ENCODE measurements around the gene ADH1A.

Gene ADH1A

GRCh38 chr4:99285387-99285786, 5.4 kb downstream of the ADH1A start:
- no peak overlapping the region for H3K4me3 ChIP-seq (ENCODE audit: low read length)
- DNase-seq (ENCODE audit: low read depth), result no peak
- no peak for TF ChIP-seq CTCF (IDR thresholded peaks at IDR 0.05; ENCODE audit: insufficient read depth, low read depth, low read length, missing control alignments)

GRCh38 chr4:99282731-99283130, 8.1 kb downstream of the ADH1A start:
- DNase-seq (ENCODE audit: low read depth), result no peak
- H3K4me3 ChIP-seq (ENCODE audit: low read length), result no peak overlapping the region
- TF ChIP-seq CTCF (IDR thresholded peaks at IDR 0.05; ENCODE audit: insufficient read depth, low read depth, low read length, missing control alignments), result no peak

GRCh38 chr4:99281261-99281660, 9.5 kb downstream of the ADH1A start:
- no peak for DNase-seq (ENCODE audit: low read depth)
- H3K4me3 ChIP-seq (ENCODE audit: low read length), result no peak overlapping the region
- TF ChIP-seq CTCF (IDR thresholded peaks at IDR 0.05; ENCODE audit: insufficient read depth, low read depth, low read length, missing control alignments), result no peak

- no peak for TF ChIP-seq CTCF (IDR thresholded peaks at IDR 0.05; ENCODE audit: insufficient read depth, low read depth, low read length, missing control alignments)
- H3K4me3 ChIP-seq (ENCODE audit: low read length), result no peak overlapping the region
- DNase-seq (ENCODE audit: low read depth), result no peak
Observed at GRCh38 chr4:99276417-99276816, 14.4 kb downstream of the ADH1A start.

- DNase-seq (ENCODE audit: low read depth), result no peak
- no peak overlapping the region for H3K4me3 ChIP-seq (ENCODE audit: low read length)
- no peak for TF ChIP-seq CTCF (IDR thresholded peaks at IDR 0.05; ENCODE audit: insufficient read depth, low read depth, low read length, missing control alignments)
Observed at GRCh38 chr4:99275885-99276284, 14.9 kb downstream of the ADH1A start.

- no peak for DNase-seq (ENCODE audit: low read depth)
- no peak overlapping the region for H3K4me3 ChIP-seq (ENCODE audit: low read length)
- no peak for TF ChIP-seq CTCF (IDR thresholded peaks at IDR 0.05; ENCODE audit: insufficient read depth, low read depth, low read length, missing control alignments)
Observed at GRCh38 chr4:99275050-99275449, 15.7 kb downstream of the ADH1A start.

- DNase-seq (ENCODE audit: low read depth), result no peak
Observed at GRCh38 chr4:99273704-99274103, 17.1 kb downstream of the ADH1A start.

More at GRCh38 chr4:99273704-99274103, 17.1 kb downstream of the ADH1A start:
- H3K4me3 ChIP-seq (ENCODE audit: low read length), result no peak overlapping the region
- no peak for TF ChIP-seq CTCF (IDR thresholded peaks at IDR 0.05; ENCODE audit: insufficient read depth, low read depth, low read length, missing control alignments)
